K562 (cell line): ENCODE results near the gene AZU1. TPM values are rescaled to one million over a fixed set of nuclear protein-coding genes. Genes with fewer than 3 reads are reported as not detected.
"Not testable (repeated sequence)": the region's sequence is repeated elsewhere in the genome, so short reads cannot be mapped to it uniquely, and the experiment has no call there.

Source experiments
- ATAC-seq: fragments of 200-7000 bp; cut with Tn5 transposase; 3 replicates; pipeline ENCODE4 v1.9.1; 2020; ENCODE audit warnings: moderate library complexity
- BruUV-seq: library from RNA; stranded (reverse); fragments of 400-500 nt; replicated peaks from 2 replicates; lab custom pipeline; 2021; lab: Mats Ljungman, UMichigan
- CTCF ChIA-PET: fragments of 300-600 bp; formaldehyde crosslinking; extraction: SDS; loops from one replicate; lab custom pipeline; 2021; ENCODE audit warnings: low intra/inter-chr PET ratio; lab: Yijun Ruan, JAX
- POLR2A ChIA-PET: fragments of 300-600, 350-650 bp; sonication (Branson Sonifier 250); formaldehyde crosslinking; extraction: SDS; loops from one replicate; lab custom pipeline; 2021; ENCODE audit warnings: antibody characterized with exemption, inconsistent platforms; lab: Yijun Ruan, JAX
- DNase-seq, 4 experiments: peaks; one replicate each; pipeline versions ENCODE4 v3.0.0 to v3.0.0-alpha.2; 2011 to 2018; ENCODE audit warnings: low spot score in 3 of 4, mixed read lengths in 3 of 4; ENCODE audit errors: extremely low read depth in 1 of 4
- FAIRE-seq: peaks from 2 replicates; lab custom pipeline; 2011; peaks lifted over from hg19 to GRCh38; lab: Jason Lieb, UNC
- H2AFZ ChIP-seq: 2 replicates; pipeline ENCODE4 v1.6.0; 2011; ENCODE audit warnings: low read depth, low read length, control low read depth, inconsistent platforms
- H3K27ac ChIP-seq: fragments of 200-600 bp; 3 replicates; pipeline ENCODE4 v1.8.0; 2011; ENCODE audit warnings: low read depth, mild to moderate bottlenecking, control low read depth, inconsistent platforms, low read length, moderate library complexity, mixed read lengths; ENCODE audit errors: extremely low read depth
- H3K27me3 ChIP-seq, 2 experiments: fragments of 300-600 bp in 1 of 2; 2 replicates in 1 of 2; 3 replicates in 1 of 2; pipeline versions ENCODE4 v1.6.0 to v1.8.0; 2011; ENCODE audit warnings: inconsistent platforms in 2 of 2, low read length in 2 of 2, mild to moderate bottlenecking in 1 of 2, mixed read lengths in 1 of 2, moderate library complexity in 1 of 2; ENCODE audit not compliant: control insufficient read depth in 2 of 2, insufficient read depth in 2 of 2
- H3K36me3 ChIP-seq: fragments of 300-600 bp; 3 replicates; pipeline ENCODE4 v1.8.0; 2011; ENCODE audit warnings: mild to moderate bottlenecking, low read length, inconsistent platforms; ENCODE audit not compliant: control insufficient read depth, insufficient read depth
- H3K4me1 ChIP-seq, 2 experiments: fragments of 200-600 bp in 1 of 2; replicated peaks in 1 of 2; 2 replicates in 1 of 2; 3 replicates in 1 of 2; pipeline versions ENCODE4 v1.5.1 to v1.8.0; 2011; ENCODE audit warnings: inconsistent platforms in 2 of 2, low read length in 2 of 2, mild to moderate bottlenecking in 1 of 2, mixed read lengths in 1 of 2, moderate library complexity in 1 of 2; ENCODE audit not compliant: control insufficient read depth in 2 of 2, insufficient read depth in 2 of 2
- H3K4me2 ChIP-seq: 2 replicates; pipeline ENCODE4 v1.6.1; 2011; ENCODE audit warnings: low read length, control low read depth, inconsistent platforms, mixed read lengths; ENCODE audit not compliant: insufficient read depth
- H3K4me3 ChIP-seq: fragments of 200-600 bp; sonication (generic), shearing (Covaris generic); 2 replicates; pipeline ENCODE4 v1.5.1; 2016; ENCODE audit warnings: control low read depth, inconsistent platforms
- H3K79me2 ChIP-seq: fragments of 200-600 bp; 3 replicates; pipeline ENCODE4 v1.8.0; 2011; ENCODE audit warnings: low read length, inconsistent platforms; ENCODE audit not compliant: control insufficient read depth, insufficient read depth
- H3K9ac ChIP-seq, 2 experiments: 2 replicates each; pipeline versions ENCODE4 v1.6.0 to v1.6.1; 2011; ENCODE audit warnings: low read depth in 2 of 2, low read length in 2 of 2, control low read depth in 1 of 2, inconsistent platforms in 1 of 2, mild to moderate bottlenecking in 1 of 2, mixed read lengths in 1 of 2; ENCODE audit not compliant: insufficient read depth in 1 of 2
- H3K9me1 ChIP-seq: one replicate; pipeline ENCODE4 v1.6.0; 2011; ENCODE audit warnings: inconsistent platforms, mild to moderate bottlenecking, low read length, moderate library complexity; ENCODE audit not compliant: control insufficient read depth, insufficient read depth
- H3K9me3 ChIP-seq: replicated peaks from 2 replicates; pipeline ENCODE4 v1.5.1; 2011; ENCODE audit warnings: low read depth, low read length, inconsistent platforms; ENCODE audit not compliant: control insufficient read depth, insufficient read depth
- H4K20me1 ChIP-seq: replicated peaks from 2 replicates; pipeline ENCODE4 v1.6.1; 2011; ENCODE audit warnings: low read length, inconsistent platforms, mixed read lengths; ENCODE audit not compliant: control insufficient read depth, insufficient read depth
- ADNP ChIP-seq: fragments of 200-800 bp; sonication (Bioruptor generic); IDR thresholded peaks from 2 replicates; pipeline ENCODE4 v1.6.1; 2016; ENCODE audit warnings: missing genetic modification characterization, missing compliant biosample characterization
- BCOR ChIP-seq: fragments of 450-650 bp; IDR thresholded peaks from 2 replicates; pipeline ENCODE4 v1.6.1; 2016
- KDM1A ChIP-seq, 2 experiments: fragments of 450-650 bp; IDR thresholded peaks; 2 replicates each; pipeline ENCODE4 v1.6.1; 2016; ENCODE audit warnings: mild to moderate bottlenecking in 2 of 2
- PKNOX1 ChIP-seq: fragments of 450-650 bp; IDR thresholded peaks from 2 replicates; pipeline ENCODE4 v1.6.1; 2016
- PTBP1 ChIP-seq: fragments of 200-400 bp; formaldehyde crosslinking; IDR thresholded peaks from 2 replicates; pipeline ENCODE4 v1.6.1; 2017; ENCODE audit warnings: low read depth, low read length
- RBM25 ChIP-seq: fragments of 200-400 bp; formaldehyde crosslinking; IDR thresholded peaks from 2 replicates; pipeline ENCODE4 v1.6.1; 2018; ENCODE audit warnings: low read length, low read depth, moderate library complexity; ENCODE audit not compliant: severe bottlenecking
- ZNF3 ChIP-seq: fragments of 250-450 bp; sonication (Bioruptor Pico); IDR thresholded peaks from 2 replicates; pipeline ENCODE4 v1.5.0; 2021; ENCODE audit warnings: mild to moderate bottlenecking, moderate library complexity
- WGBS: fragments of 100-300 bp; shearing (Covaris generic); methylation state at CpG from one replicate; pipeline ENCODE4 v1.1.6; 2016; ENCODE audit warnings: low coverage, mixed read lengths; ENCODE audit not compliant: insufficient coverage; ENCODE audit errors: missing lambda C conversion rate; 5-methylcytosine and 5-hydroxymethylcytosine counted together
- in situ Hi-C: fragments of 300-500 bp; cut with MboI; formaldehyde crosslinking; loops from 4 replicates; pipeline ENCODE4 v1.15.0; 2018; ENCODE audit warnings: inconsistent platforms, mixed read lengths
- intact Hi-C: fragments of 100-400 bp; cut with micrococcal nuclease; formaldehyde crosslinking; loops from 2 replicates; pipeline ENCODE4 v1.14.2; 2022
- polyA plus RNA-seq, 8 experiments: library from polyadenylated mRNA; depleted of rRNA in 4 of 8; stranded (reverse) in 5 of 8; unstranded in 3 of 8; fragments of >200 nt; fragmentation: Nextera tagmentation in 2 of 8; fragmentation: Illumina TruSeq in 1 of 8; extraction: Ambion mirVana in 2 of 8; extraction: Trizol in 1 of 8; gene quantifications; 2 replicates each; pipeline versions ENCODE4 v1.2.1 to v1.2.3, GENCODE V29; 2011 to 2014; ENCODE audit warnings: inconsistent platforms in 1 of 8, missing spikeins in 1 of 8
- total RNA-seq, 7 experiments: library from RNA; depleted of rRNA in 6 of 7; stranded (reverse); fragments of >200 nt in 6 of 7; fragmentation: Illumina TruSeq in 2 of 7; extraction: Trizol in 2 of 7; gene quantifications; 2 replicates each; pipeline versions ENCODE4 v1.2.1 to v1.2.3, GENCODE V29; 2011 to 2021; ENCODE audit warnings: low replicate concordance in 1 of 7

Gene AZU1
- total and polyA plus RNA-seq, 9 of the 15 experiments (the other 6 are each of a cell fraction or from before 2014, with no cell fraction given): 0.29 to 1.9 (median 0.59) TPM; not detected in 3

GRCh38 chr19:853614-854220 lies 26.1 kb downstream of the AZU1 start:
- H3K36me3 ChIP-seq, H3K9ac ChIP-seq, H3K79me2 ChIP-seq, H2AFZ ChIP-seq, H3K4me3 ChIP-seq, H3K9me3 ChIP-seq, CTCF ChIA-PET, in situ Hi-C loops, H3K27me3 ChIP-seq, H4K20me1 ChIP-seq, H3K4me2 ChIP-seq, DNase-seq, H3K27ac ChIP-seq: not testable (repeated sequence)
- WGBS: 81% methylated on average over 9 of the region's 17 CpGs
- TF ChIP-seq RBM25 (peak; percentile 71), ADNP (tag) (peak; percentile 49; the same call in 1 of the 2 replicates), KDM1A (IDR thresholded peaks at IDR 0.05) (0 out of 4 replicates have a peak, but pooled peaks of 1 of the 2 experiments have one; percentile 21), BCOR (0 out of 2 replicates have a peak, but pooled peaks have one; percentile 26), PKNOX1 (0 out of 2 replicates have a peak, but pooled peaks have one; percentile 10), PTBP1 (peak; percentile 82; the same call in 1 of the 2 replicates), ZNF3 (peak; percentile 72)
- TF ChIP-seq, all 486 proteins: peak for 7; not testable (repeated sequence) for 479
- FAIRE-seq, ATAC-seq, H3K9me1 ChIP-seq, intact Hi-C loops, BruUV-seq: not testable (repeated sequence)
- H3K4me1 ChIP-seq: peaks cover 5 to 43% of the 10 kb centered on the region in 2 experiments; a peak in 3 of 5 replicates
- POLR2A ChIA-PET: interaction anchor here (0.6 kb wide), 1 partner anchor 301 kb away, joined by 3 read pairs; no protein-coding TSS in a partner anchor
